Ovary (tissue), 9 donors: ENCODE results near the gene MUC12. TPM values are rescaled to one million over a fixed set of nuclear protein-coding genes. Genes with fewer than 3 reads are reported as not detected.

Experiments used
- DNase-seq, 5 donors: peaks; one replicate each; pipeline ENCODE4 v3.0.0-alpha.2; 2019 to 2020
- H3K27ac ChIP-seq, 2 donors: fragments of 200-600 bp; one replicate each; pipeline versions ENCODE4 v1.5.1 to v1.8.0; 2019 to 2022
- H3K27me3 ChIP-seq: fragments of 200-600 bp; one replicate; pipeline ENCODE4 v1.8.0; 2022
- H3K36me3 ChIP-seq: fragments of 200-600 bp; sonication (generic); one replicate; pipeline ENCODE4 v1.5.1; 2019
- H3K4me1 ChIP-seq: one replicate; pipeline ENCODE4 v1.8.1; 2013; ENCODE audit warnings: mild to moderate bottlenecking, moderate library complexity; ENCODE audit not compliant: insufficient read depth
- H3K4me3 ChIP-seq: fragments of 200-600 bp; sonication (generic); one replicate; pipeline ENCODE4 v1.5.1; 2017
- H3K9me3 ChIP-seq, 2 donors: fragments of 200-600 bp in 1 of 2; sonication (generic) in 1 of 2; one replicate each; pipeline versions ENCODE4 v1.5.1 to v1.8.1; 2013 to 2019; ENCODE audit warnings: mild to moderate bottlenecking in 1 of 2, moderate library complexity in 1 of 2
- EP300 ChIP-seq: sonication (generic); formaldehyde crosslinking; IDR thresholded peaks from one replicate; pipeline ENCODE4 v1.6.1; 2017; ENCODE audit warnings: antibody characterized with exemption
- POLR2A ChIP-seq: fragments of 450-650 bp; IDR thresholded peaks from one replicate; pipeline ENCODE4 v1.6.1; 2017; ENCODE audit warnings: antibody characterized with exemption, mild to moderate bottlenecking, moderate library complexity
- WGBS, 3 donors: extraction: QIAGEN DNeasy Blood & Tissue Kit in 1 of 3; methylation state at CpG; one replicate each; pipeline versions ENCODE4 v1.1.5 to v1.1.7; 2013 to 2017; 5-methylcytosine and 5-hydroxymethylcytosine counted together
- intact Hi-C, 4 donors: fragments of 100-400 bp; cut with DNase I; formaldehyde crosslinking; loops; one replicate each; pipeline versions ENCODE4 v1.11.0 to v1.15.1; 2022 to 2023
- polyA plus RNA-seq, 2 donors: library from polyadenylated mRNA; stranded (reverse); fragments of 200-250 nt in 1 of 2; fragments of 350-450 nt in 1 of 2; fragmentation: Illumina TruSeq in 1 of 2; extraction: RNeasy Lipid Tissue Mini Kit (QIAGEN cat#74804) in 1 of 2; gene quantifications; one replicate each; pipeline ENCODE4 v1.2.3, GENCODE V29; 2013 to 2014
- total RNA-seq, 7 donors: library from RNA; depleted of rRNA in 2 of 7; stranded (reverse); fragments of >200 nt in 2 of 7; fragmentation: NEBNext Ultra II Directional in 3 of 7; extraction: Animal tissue kit (Norgen Biotek cat#: 25700) in 3 of 7; gene quantifications; one replicate each; pipeline versions ENCODE4 v1.1.0 to v1.2.4, GENCODE V29; 2016 to 2023
- TF ChIP-seq, protein P1 (sequence below), 3 donors: fragments of 450-650 bp in 2 of 3; fragments of 200-600 bp in 1 of 3; IDR thresholded peaks; one replicate each; pipeline versions ENCODE4 v1.5.1 to v1.8.0; 2016 to 2022; ENCODE audit warnings: antibody characterized with exemption in 3 of 3, mild to moderate bottlenecking in 1 of 3
- donor health status: DM: no; HTN: no; CAD: no; lungs with moderate emphysema.
- donor health status: DM: no; HTN: no; CAD: no.
- donor health status: Bipolar disorder and iron deficiency.
- donor health status: DM: yes; HTN: yes; CAD: no.
- donor health status: DM: no; HTN: no; CAD: no.
- donor health status: DM: yes; HTN: yes; CAD: no.

The MUC12 gene
- total and polyA plus RNA-seq, 9 donors: 0.22 to 2.2 (median 0.62) TPM; not detected in 2

GRCh38 chr7:100949933-100950443 lies 19.4 kb upstream of the MUC12 start:
- Histone ChIP-seq H3K4me3 (no peak overlapping the region), H3K27me3 (no peaks in the 10 kb centered on the region), H3K36me3 (no peaks in the 10 kb centered on the region), H3K4me1 (no peaks in the 10 kb centered on the region), H3K27ac (no peak overlapping the region), H3K9me3 (no peaks in the 10 kb centered on the region)
- no peak for DNase-seq
- 45 to 52% (median 45%) methylated on average over 15 of the region's 15 CpGs for WGBS, 3 donors
- TF ChIP-seq, protein P1, sequence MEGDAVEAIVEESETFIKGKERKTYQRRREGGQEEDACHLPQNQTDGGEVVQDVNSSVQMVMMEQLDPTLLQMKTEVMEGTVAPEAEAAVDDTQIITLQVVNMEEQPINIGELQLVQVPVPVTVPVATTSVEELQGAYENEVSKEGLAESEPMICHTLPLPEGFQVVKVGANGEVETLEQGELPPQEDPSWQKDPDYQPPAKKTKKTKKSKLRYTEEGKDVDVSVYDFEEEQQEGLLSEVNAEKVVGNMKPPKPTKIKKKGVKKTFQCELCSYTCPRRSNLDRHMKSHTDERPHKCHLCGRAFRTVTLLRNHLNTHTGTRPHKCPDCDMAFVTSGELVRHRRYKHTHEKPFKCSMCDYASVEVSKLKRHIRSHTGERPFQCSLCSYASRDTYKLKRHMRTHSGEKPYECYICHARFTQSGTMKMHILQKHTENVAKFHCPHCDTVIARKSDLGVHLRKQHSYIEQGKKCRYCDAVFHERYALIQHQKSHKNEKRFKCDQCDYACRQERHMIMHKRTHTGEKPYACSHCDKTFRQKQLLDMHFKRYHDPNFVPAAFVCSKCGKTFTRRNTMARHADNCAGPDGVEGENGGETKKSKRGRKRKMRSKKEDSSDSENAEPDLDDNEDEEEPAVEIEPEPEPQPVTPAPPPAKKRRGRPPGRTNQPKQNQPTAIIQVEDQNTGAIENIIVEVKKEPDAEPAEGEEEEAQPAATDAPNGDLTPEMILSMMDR (IDR thresholded peaks at IDR 0.05): no peak
- TF ChIP-seq POLR2A (no peak), EP300 (no peak)
- intact Hi-C loops: no loop called here

DNA sequence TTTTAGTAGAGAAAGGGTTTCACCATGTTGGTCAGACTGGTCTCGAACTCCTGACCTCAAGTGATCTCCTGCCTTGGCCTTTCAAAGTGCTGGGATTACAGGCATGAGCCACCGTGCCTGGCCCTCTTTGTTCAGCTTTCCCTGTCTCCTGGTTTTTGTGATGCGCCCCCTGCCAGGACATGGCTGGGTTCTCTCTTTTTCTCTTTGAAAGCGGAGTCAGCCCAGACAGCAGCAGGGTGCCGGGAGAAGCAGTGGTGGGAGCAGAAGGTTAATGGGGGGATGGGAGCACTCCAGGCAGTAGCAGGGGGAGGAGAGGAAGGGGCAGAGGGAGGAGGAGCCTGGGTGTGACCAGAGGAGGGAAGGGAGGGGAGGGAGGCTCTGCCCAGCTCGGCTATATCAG lies 18.2 kb upstream of the MUC12 start:
- Histone ChIP-seq H3K27ac (no peak overlapping the region), H3K27me3 (no peaks in the 10 kb centered on the region), H3K4me3 (no peak overlapping the region), H3K4me1 (no peaks in the 10 kb centered on the region), H3K9me3 (no peaks in the 10 kb centered on the region), H3K36me3 (no peaks in the 10 kb centered on the region)
- no peak for DNase-seq
- intact Hi-C loops: no loop called here
- TF ChIP-seq, protein P1 (IDR thresholded peaks at IDR 0.05): no peak
- TF ChIP-seq EP300: no peak
- no peak for TF ChIP-seq POLR2A
- 24 to 42% (median 28%) methylated on average over 6 of the region's 6 CpGs for WGBS, 3 donors

DNA sequence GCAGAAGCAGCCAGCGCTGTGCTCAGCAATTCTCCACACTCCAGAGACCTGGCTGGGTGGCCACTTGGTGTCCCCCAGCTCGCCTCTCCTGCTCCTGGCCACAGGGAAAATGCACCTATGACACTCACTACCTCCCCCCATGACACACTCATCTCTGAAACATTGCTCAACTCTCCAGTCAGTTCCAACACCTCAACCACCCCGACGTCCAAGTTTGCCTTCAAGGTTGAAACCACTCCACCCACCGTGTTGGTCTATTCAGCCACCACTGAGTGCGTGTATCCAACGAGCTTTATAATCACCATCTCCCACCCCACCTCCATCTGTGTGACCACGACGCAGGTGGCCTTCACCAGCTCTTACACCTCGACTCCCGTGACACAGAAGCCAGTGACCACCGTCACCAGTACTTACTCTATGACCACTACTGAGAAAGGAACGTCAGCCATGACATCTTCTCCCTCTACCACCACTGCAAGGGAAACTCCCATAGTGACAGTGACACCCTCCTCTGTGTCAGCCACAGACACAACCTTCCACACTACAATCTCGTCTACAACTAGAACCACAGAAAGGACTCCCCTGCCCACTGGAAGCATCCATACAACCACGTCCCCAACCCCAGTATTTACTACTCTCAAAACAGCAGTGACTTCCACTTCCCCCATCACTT lies 17.3 kb upstream of the MUC12 start:
- intact Hi-C loops: no loop called here
- no peak for DNase-seq
- 62 to 74% (median 73%) methylated on average over 15 of the region's 15 CpGs for WGBS, 3 donors
- Histone ChIP-seq H3K9me3 (no peaks in the 10 kb centered on the region), H3K4me3 (no peak overlapping the region), H3K36me3 (no peaks in the 10 kb centered on the region), H3K27me3 (no peaks in the 10 kb centered on the region), H3K4me1 (no peaks in the 10 kb centered on the region), H3K27ac (no peak overlapping the region)
- TF ChIP-seq EP300: no peak
- TF ChIP-seq POLR2A: no peak
- TF ChIP-seq, protein P1 (IDR thresholded peaks at IDR 0.05): no peak

GRCh38 chr7:100952641-100953040 lies 16.7 kb upstream of the MUC12 start:
- H3K27ac ChIP-seq: no peak overlapping the region
- TF ChIP-seq, protein P1 (IDR thresholded peaks at IDR 0.05): no peak
- no peak for TF ChIP-seq EP300
- no peak for TF ChIP-seq POLR2A
- no peaks in the 10 kb centered on the region for H3K36me3 ChIP-seq
- WGBS, 3 donors: 53 to 70% (median 54%) methylated on average over 2 of the region's 2 CpGs
- intact Hi-C loops: no loop called here
- no peak overlapping the region for H3K4me3 ChIP-seq
- H3K9me3 ChIP-seq: no peaks in the 10 kb centered on the region
- no peaks in the 10 kb centered on the region for H3K4me1 ChIP-seq
- no peak for DNase-seq
- no peaks in the 10 kb centered on the region for H3K27me3 ChIP-seq
